ENCODE data around the gene NR2F1-AS1.

Gene NR2F1-AS1

GRCh38 chr5:93608855-93609254 is 27.8 kb upstream of the NR2F1-AS1 start:
- Mint-ChIP-seq H3K27ac (no peak overlapping the region), H3K9me3 (no peaks in the 10 kb centered on the region), H3K27me3 (peaks cover 86% of the 10 kb centered on the region), H3K4me1 (peaks cover 5% of the 10 kb centered on the region), H3K36me3 (no peaks in the 10 kb centered on the region), H3K4me3 (no peak overlapping the region)
- DNase-seq, result no peak
- CTCF ChIA-PET, result interaction anchor here (1.0 to 5.0 kb wide), 4 partner anchors 14 to 198 kb away, joined by 3 to 50 read pairs (median 4); no protein-coding TSS in a partner anchor

GRCh38 chr5:93607367-93608258 is 26.6 kb upstream of the NR2F1-AS1 start:
- no peak overlapping the region for H3K27ac Mint-ChIP-seq
- peaks cover 86% of the 10 kb centered on the region for H3K27me3 Mint-ChIP-seq
- no peak for DNase-seq
- no peak overlapping the region for H3K4me3 Mint-ChIP-seq
- H3K9me3 Mint-ChIP-seq, result no peaks in the 10 kb centered on the region
- CTCF ChIA-PET, result interaction anchor here (0.7 to 5.0 kb wide), 18 partner anchors 12 to 1243 kb away, joined by 3 to 50 read pairs (median 4); no protein-coding TSS in a partner anchor
- H3K36me3 Mint-ChIP-seq, result peaks cover 4% of the 10 kb centered on the region
- H3K4me1 Mint-ChIP-seq, result peaks cover 7% of the 10 kb centered on the region

GRCh38 chr5:93606382-93606752 is 25.3 kb upstream of the NR2F1-AS1 start:
- Mint-ChIP-seq H3K4me3 (no peak overlapping the region), H3K9me3 (no peaks in the 10 kb centered on the region), H3K27ac (no peak overlapping the region), H3K36me3 (peaks cover 4% of the 10 kb centered on the region), H3K4me1 (peaks cover 7% of the 10 kb centered on the region), H3K27me3 (peaks cover 74% of the 10 kb centered on the region)
- CTCF ChIA-PET, result interaction anchor here (1.2 to 5.0 kb wide), 6 partner anchors 14 to 194 kb away, joined by 3 to 50 read pairs (median 4); no protein-coding TSS in a partner anchor
- DNase-seq, result no peak

GRCh38 chr5:93604644-93605515 is 23.9 kb upstream of the NR2F1-AS1 start:
- H3K4me3 Mint-ChIP-seq, result no peak overlapping the region
- CTCF ChIA-PET, result interaction anchor here (5.0 kb wide), 1 partner anchor 195 kb away, joined by 50 read pairs; no protein-coding TSS in a partner anchor
- H3K36me3 Mint-ChIP-seq, result peaks cover 4% of the 10 kb centered on the region
- H3K9me3 Mint-ChIP-seq, result no peaks in the 10 kb centered on the region
- H3K27ac Mint-ChIP-seq, result no peak overlapping the region
- H3K27me3 Mint-ChIP-seq, result peaks cover 59% of the 10 kb centered on the region
- no peak for DNase-seq
- peaks cover 7% of the 10 kb centered on the region for H3K4me1 Mint-ChIP-seq

- Mint-ChIP-seq H3K27me3 (peaks cover 50% of the 10 kb centered on the region), H3K9me3 (no peaks in the 10 kb centered on the region), H3K4me1 (peaks cover 7% of the 10 kb centered on the region), H3K36me3 (peaks cover 4% of the 10 kb centered on the region), H3K27ac (peak overlapping the region; percentile 10), H3K4me3 (no peak overlapping the region)
- CTCF ChIA-PET, result no interaction called here
- no peak for DNase-seq
Observed at GRCh38 chr5:93603793-93604643, 23.0 kb upstream of the NR2F1-AS1 start.

- H3K36me3 Mint-ChIP-seq, result peaks cover 4% of the 10 kb centered on the region
- DNase-seq, result no peak
- H3K27ac Mint-ChIP-seq, result peak overlapping the region; percentile 12
- no peak overlapping the region for H3K4me3 Mint-ChIP-seq
- H3K9me3 Mint-ChIP-seq, result no peaks in the 10 kb centered on the region
- H3K27me3 Mint-ChIP-seq, result peaks cover 47% of the 10 kb centered on the region
- peaks cover 7% of the 10 kb centered on the region for H3K4me1 Mint-ChIP-seq
- CTCF ChIA-PET, result interaction anchor here (1.0 kb wide), 1 partner anchor 17 kb away, joined by 3 read pairs; no protein-coding TSS in a partner anchor
Observed at GRCh38 chr5:93603078-93603792, 22.2 kb upstream of the NR2F1-AS1 start.

- CTCF ChIA-PET, result interaction anchor here (1.0 to 1.5 kb wide), 3 partner anchors 16 to 296 kb away, joined by 3 read pairs; no protein-coding TSS in a partner anchor
- H3K9me3 Mint-ChIP-seq, result no peaks in the 10 kb centered on the region
- peaks cover 2% of the 10 kb centered on the region for H3K4me1 Mint-ChIP-seq
- DNase-seq, result no peak
- peaks cover 39% of the 10 kb centered on the region for H3K27me3 Mint-ChIP-seq
- peaks cover 4% of the 10 kb centered on the region for H3K36me3 Mint-ChIP-seq
- peak overlapping the region; percentile 52 for H3K27ac Mint-ChIP-seq
- no peak overlapping the region for H3K4me3 Mint-ChIP-seq
Observed at GRCh38 chr5:93602241-93603077, 21.4 kb upstream of the NR2F1-AS1 start.

GRCh38 chr5:93601802-93602155 is 20.8 kb upstream of the NR2F1-AS1 start:
- H3K9me3 Mint-ChIP-seq, result peaks cover under 1% of the 10 kb centered on the region
- peaks cover 4% of the 10 kb centered on the region for H3K36me3 Mint-ChIP-seq
- no peak for DNase-seq
- CTCF ChIA-PET, result interaction anchor here (0.6 to 1.5 kb wide), 3 partner anchors 15 to 297 kb away, joined by 3 to 4 read pairs (median 3); no protein-coding TSS in a partner anchor
- H3K4me3 Mint-ChIP-seq, result no peak overlapping the region
- peaks cover 35% of the 10 kb centered on the region for H3K27me3 Mint-ChIP-seq
- peak overlapping the region; percentile 52 for H3K27ac Mint-ChIP-seq
- H3K4me1 Mint-ChIP-seq, result peaks cover 2% of the 10 kb centered on the region

- CTCF ChIA-PET, result interaction anchor here (0.6 to 1.5 kb wide), 4 partner anchors 14 to 297 kb away, joined by 3 to 4 read pairs (median 4); no protein-coding TSS in a partner anchor
- no peak overlapping the region for H3K4me3 Mint-ChIP-seq
- peaks cover 4% of the 10 kb centered on the region for H3K9me3 Mint-ChIP-seq
- DNase-seq, result no peak
- peaks cover 2% of the 10 kb centered on the region for H3K4me1 Mint-ChIP-seq
- peak overlapping the region; percentile 52 for H3K27ac Mint-ChIP-seq
- H3K36me3 Mint-ChIP-seq, result peaks cover 4% of the 10 kb centered on the region
- H3K27me3 Mint-ChIP-seq, result peaks cover 30% of the 10 kb centered on the region
Observed at GRCh38 chr5:93601071-93601801, 20.2 kb upstream of the NR2F1-AS1 start.

GRCh38 chr5:93600409-93601070 is 19.5 kb upstream of the NR2F1-AS1 start:
- peaks cover 23% of the 10 kb centered on the region for H3K27me3 Mint-ChIP-seq
- H3K36me3 Mint-ChIP-seq, result peaks cover 9% of the 10 kb centered on the region
- CTCF ChIA-PET, result interaction anchor here (1.3 to 1.6 kb wide), 3 partner anchors 13 to 298 kb away, joined by 3 to 5 read pairs (median 4); no protein-coding TSS in a partner anchor
- peaks cover 7% of the 10 kb centered on the region for H3K9me3 Mint-ChIP-seq
- no peak overlapping the region for H3K4me3 Mint-ChIP-seq
- no peak overlapping the region for H3K27ac Mint-ChIP-seq
- peaks cover 6% of the 10 kb centered on the region for H3K4me1 Mint-ChIP-seq
- DNase-seq, result no peak

- Mint-ChIP-seq H3K4me1 (peaks cover 6% of the 10 kb centered on the region), H3K36me3 (peaks cover 13% of the 10 kb centered on the region), H3K27ac (no peak overlapping the region), H3K9me3 (peaks cover 7% of the 10 kb centered on the region), H3K4me3 (no peak overlapping the region), H3K27me3 (peaks cover 13% of the 10 kb centered on the region)
- CTCF ChIA-PET, result interaction anchor here (1.3 to 1.6 kb wide), 2 partner anchors 12 to 202 kb away, joined by 4 to 5 read pairs; no protein-coding TSS in a partner anchor
- no peak for DNase-seq
Observed at GRCh38 chr5:93599399-93600120, 18.5 kb upstream of the NR2F1-AS1 start.
